LNCAP (cell line): ENCODE results near the gene ELOVL6.

Experiments
- CTCF ChIP-seq: fragments of 450-650 bp; IDR thresholded peaks from 2 replicates; pipeline ENCODE4 v1.5.1; 2017; ENCODE audit warnings: mild to moderate bottlenecking

The ELOVL6 gene

GRCh38 chr4:110128029-110128428, 70.4 kb downstream of the ELOVL6 start:
- no peak for TF ChIP-seq CTCF

- TF ChIP-seq CTCF, result no peak
Measured at GRCh38 chr4:110124711-110125110, 73.7 kb downstream of the ELOVL6 start.

GRCh38 chr4:110122201-110122600, 76.2 kb downstream of the ELOVL6 start:
- TF ChIP-seq CTCF, result no peak

- TF ChIP-seq CTCF, result no peak
Measured at GRCh38 chr4:110120506-110120905, 77.9 kb downstream of the ELOVL6 start.

GRCh38 chr4:110119880-110120279, 78.5 kb downstream of the ELOVL6 start:
- TF ChIP-seq CTCF, result no peak

- TF ChIP-seq CTCF, result no peak
Measured at GRCh38 chr4:110119337-110119736, 79.1 kb downstream of the ELOVL6 start.

GRCh38 chr4:110112056-110112455, 86.4 kb downstream of the ELOVL6 start:
- no peak for TF ChIP-seq CTCF

GRCh38 chr4:110109455-110109854, 89.0 kb downstream of the ELOVL6 start:
- no peak for TF ChIP-seq CTCF
